ENCODE data around the gene ATP2C2.

GRCh38 chr16:84413244-84414004 lies 45.1 kb downstream of the ATP2C2 start:
- TF ChIP-seq, protein P1, sequence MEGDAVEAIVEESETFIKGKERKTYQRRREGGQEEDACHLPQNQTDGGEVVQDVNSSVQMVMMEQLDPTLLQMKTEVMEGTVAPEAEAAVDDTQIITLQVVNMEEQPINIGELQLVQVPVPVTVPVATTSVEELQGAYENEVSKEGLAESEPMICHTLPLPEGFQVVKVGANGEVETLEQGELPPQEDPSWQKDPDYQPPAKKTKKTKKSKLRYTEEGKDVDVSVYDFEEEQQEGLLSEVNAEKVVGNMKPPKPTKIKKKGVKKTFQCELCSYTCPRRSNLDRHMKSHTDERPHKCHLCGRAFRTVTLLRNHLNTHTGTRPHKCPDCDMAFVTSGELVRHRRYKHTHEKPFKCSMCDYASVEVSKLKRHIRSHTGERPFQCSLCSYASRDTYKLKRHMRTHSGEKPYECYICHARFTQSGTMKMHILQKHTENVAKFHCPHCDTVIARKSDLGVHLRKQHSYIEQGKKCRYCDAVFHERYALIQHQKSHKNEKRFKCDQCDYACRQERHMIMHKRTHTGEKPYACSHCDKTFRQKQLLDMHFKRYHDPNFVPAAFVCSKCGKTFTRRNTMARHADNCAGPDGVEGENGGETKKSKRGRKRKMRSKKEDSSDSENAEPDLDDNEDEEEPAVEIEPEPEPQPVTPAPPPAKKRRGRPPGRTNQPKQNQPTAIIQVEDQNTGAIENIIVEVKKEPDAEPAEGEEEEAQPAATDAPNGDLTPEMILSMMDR (IDR thresholded peaks at IDR 0.05; ENCODE audit: insufficient read depth, low read length), result no peak
- no peak for TF ChIP-seq REST (IDR thresholded peaks at IDR 0.05; ENCODE audit: insufficient replicate concordance, low read depth)
- no peak for TF ChIP-seq POLR2AphosphoS5 (IDR thresholded peaks at IDR 0.05; ENCODE audit: low read depth)
- no peak for TF ChIP-seq GABPA (IDR thresholded peaks at IDR 0.05; ENCODE audit: low read depth)

Measured in HL-60 (cell line).